ENCODE data around the gene SPTBN5. TPM values are rescaled to one million over a fixed set of nuclear protein-coding genes. Genes with fewer than 3 reads are reported as not detected.

The SPTBN5 gene
- total RNA-seq, 1 experiment from 2014 or later, result 0.96 TPM

- H3K9me2 ChIP-seq (ENCODE audit: insufficient read depth), result no peaks in the 10 kb centered on the region
- H4K20me1 ChIP-seq (ENCODE audit: insufficient read depth), result no peaks in the 10 kb centered on the region
- intact Hi-C loops (cut with micrococcal nuclease), result no loop called here
- no peaks in the 10 kb centered on the region for H3K27me3 ChIP-seq (ENCODE audit: insufficient read depth, low read length)
- H3K9me3 ChIP-seq (ENCODE audit: control insufficient read depth in 1 of 2, insufficient read depth in 1 of 2, low read depth in 1 of 2, low read length in 2 of 2), result no peaks in the 10 kb centered on the region
- H3K4me2 ChIP-seq (ENCODE audit: low read length), result no peak overlapping the region
- no peak overlapping the region for H2AFZ ChIP-seq (ENCODE audit: low read depth, low read length, poor library complexity, severe bottlenecking)
- ChIA-PET POLR2A (no interaction called here), CTCF (no interaction called here), RAD21 (ENCODE audit: low non-redundant PET in 1 of 2, low total read pairs in 2 of 2, uncharacterized antibody in 2 of 2, unreplicated experiment in 2 of 2) (no interaction called here)
- no peak for DNase-seq (ENCODE audit: low read depth, low spot score)
- no peak overlapping the region for H3K4me3 ChIP-seq (replicated peaks in 1 of 2; ENCODE audit: low read depth in 1 of 2, low read length in 2 of 2)
- H3K9ac ChIP-seq (ENCODE audit: low read length), result no peak overlapping the region
- H3K79me2 ChIP-seq (ENCODE audit: insufficient read depth, low read length), result no peaks in the 10 kb centered on the region
- TF ChIP-seq CTCF (IDR thresholded peaks at IDR 0.05 in 2 of 3, conservative IDR thresholded peaks at IDR 0.05 in 1 of 3; ENCODE audit: borderline replicate concordance in 1 of 3, insufficient read depth in 1 of 3, low read depth in 2 of 3, low read length in 2 of 3) (no peak), SRF (IDR thresholded peaks at IDR 0.05; ENCODE audit: low read depth) (no peak), CBX3 (IDR thresholded peaks at IDR 0.05; ENCODE audit: low read depth) (no peak), TCF7L2 (IDR thresholded peaks at IDR 0.05; ENCODE audit: borderline replicate concordance, extremely low read depth, insufficient read depth, insufficient read length) (no peak), SIN3A (IDR thresholded peaks at IDR 0.05; ENCODE audit: low read depth) (no peak), REST (IDR thresholded peaks at IDR 0.05; ENCODE audit: low read depth) (no peak), ATF3 (IDR thresholded peaks at IDR 0.05) (no peak), EZH2 (IDR thresholded peaks at IDR 0.05) (no peak), ZBTB33 (IDR thresholded peaks at IDR 0.05; ENCODE audit: extremely low read depth, insufficient replicate concordance, low read length) (no peak), FOSL1 (IDR thresholded peaks at IDR 0.05; ENCODE audit: low read depth) (no peak), ELF1 (IDR thresholded peaks at IDR 0.05; ENCODE audit: borderline replicate concordance, low read depth) (no peak), POLR2AphosphoS5 (IDR thresholded peaks at IDR 0.05; ENCODE audit: low read depth, low read length) (no peak), RAD21 (IDR thresholded peaks at IDR 0.05; ENCODE audit: low read depth) (no peak), ZFX (IDR thresholded peaks at IDR 0.05) (no peak), MAX (IDR thresholded peaks at IDR 0.05) (no peak)
- peaks cover 0 to 6% of the 10 kb centered on the region in 2 experiments; a peak in 2 of 4 replicates for H3K36me3 ChIP-seq (ENCODE audit: control insufficient read depth in 1 of 2, insufficient read depth in 2 of 2, low read length in 2 of 2)
- no peak overlapping the region for H3K27ac ChIP-seq (ENCODE audit: low read depth, low read length)
- no TSS peak for BruUV-seq (replicated peaks)
- peaks cover 4 to 8% of the 10 kb centered on the region in 2 experiments; a peak in 3 of 4 replicates for H3K4me1 ChIP-seq (ENCODE audit: control insufficient read depth in 1 of 2, insufficient read depth in 2 of 2, low read length in 2 of 2)
- ATAC-seq, result no peak
Measured at GRCh38 chr15:41823502-41823901, 70.4 kb downstream of the SPTBN5 start.

Measured in HCT116 (cell line).